GM18505 (cell line): ENCODE data around the gene OMG.
"Not testable (repeated sequence)": the region's sequence is repeated elsewhere in the genome, so short reads cannot be mapped to it uniquely, and the experiment has no call there.

Source experiments
- ATAC-seq: cut with Tn5 transposase; IDR thresholded peaks from one replicate; pipeline ENCODE4 v1.9.1; 2021; ENCODE audit not compliant: unreplicated experiment
- POLR2A ChIP-seq: IDR thresholded peaks from 4 replicates; pipeline ENCODE4 v1.6.1; 2011; ENCODE audit warnings: borderline replicate concordance; ENCODE audit not compliant: insufficient read depth, insufficient read length; ENCODE audit errors: extremely low read depth

OMG gene

GRCh38 chr17:31297090-31297489, at the start of gene OMG:
OMG (minus strand) TSS chr17:31297239; CDS start chr17:31296331, 908 bp downstream.
- no peak for TF ChIP-seq POLR2A
- no peak for ATAC-seq

- not testable (repeated sequence) for ATAC-seq
Measured at GRCh38 chr17:31345191-31345747, 48.2 kb upstream of the OMG start.

- ATAC-seq = no peak
- no peak for TF ChIP-seq POLR2A
Measured at GRCh38 chr17:31339906-31340661, 43.0 kb upstream of the OMG start.

GRCh38 chr17:31329221-31329620, 32.2 kb upstream of the OMG start:
- no peak for TF ChIP-seq POLR2A
- no peak for ATAC-seq

GRCh38 chr17:31328160-31328535, 31.1 kb upstream of the OMG start:
- no peak for ATAC-seq
- TF ChIP-seq POLR2A = no peak

- ATAC-seq = no peak
- no peak for TF ChIP-seq POLR2A
Measured at GRCh38 chr17:31327534-31328159, 30.6 kb upstream of the OMG start.

- ATAC-seq = no peak
- TF ChIP-seq POLR2A = no peak
Measured at GRCh38 chr17:31323551-31323950, 26.5 kb upstream of the OMG start.

GRCh38 chr17:31321966-31322365, 24.9 kb upstream of the OMG start:
- no peak for TF ChIP-seq POLR2A
- ATAC-seq = no peak

- TF ChIP-seq POLR2A = peak; percentile 57
- no peak for ATAC-seq
Measured at GRCh38 chr17:31321481-31321880, 24.4 kb upstream of the OMG start, which contains the start of gene EVI2A. EVI2A (minus strand) TSS chr17:31321622; CDS start chr17:31319013, 2,609 bp downstream.

GRCh38 chr17:31320791-31321190, 23.8 kb upstream of the OMG start:
- ATAC-seq = no peak
- no peak for TF ChIP-seq POLR2A

- no peak for ATAC-seq
- TF ChIP-seq POLR2A = no peak
Measured at GRCh38 chr17:31320241-31320640, 23.2 kb upstream of the OMG start.

- ATAC-seq = no peak
- peak; percentile 45 for TF ChIP-seq POLR2A
Measured at GRCh38 chr17:31318851-31319661, 22.0 kb upstream of the OMG start.

GRCh38 chr17:31318298-31318801, 21.3 kb upstream of the OMG start:
- peak; percentile 41 for TF ChIP-seq POLR2A
- ATAC-seq = no peak
